ENCODE data around the gene PLXNA4. TPM values are rescaled to one million over a fixed set of nuclear protein-coding genes. Genes with fewer than 3 reads are reported as not detected.

Gene PLXNA4
- total and polyA plus RNA-seq, 12 donors, result 0.83 to 17.0 (median 11.5) TPM

GRCh38 chr7:132518102-132518838 lies 58.0 kb downstream of the PLXNA4 start:
- ATAC-seq, result no peak
- TF ChIP-seq, protein P1, sequence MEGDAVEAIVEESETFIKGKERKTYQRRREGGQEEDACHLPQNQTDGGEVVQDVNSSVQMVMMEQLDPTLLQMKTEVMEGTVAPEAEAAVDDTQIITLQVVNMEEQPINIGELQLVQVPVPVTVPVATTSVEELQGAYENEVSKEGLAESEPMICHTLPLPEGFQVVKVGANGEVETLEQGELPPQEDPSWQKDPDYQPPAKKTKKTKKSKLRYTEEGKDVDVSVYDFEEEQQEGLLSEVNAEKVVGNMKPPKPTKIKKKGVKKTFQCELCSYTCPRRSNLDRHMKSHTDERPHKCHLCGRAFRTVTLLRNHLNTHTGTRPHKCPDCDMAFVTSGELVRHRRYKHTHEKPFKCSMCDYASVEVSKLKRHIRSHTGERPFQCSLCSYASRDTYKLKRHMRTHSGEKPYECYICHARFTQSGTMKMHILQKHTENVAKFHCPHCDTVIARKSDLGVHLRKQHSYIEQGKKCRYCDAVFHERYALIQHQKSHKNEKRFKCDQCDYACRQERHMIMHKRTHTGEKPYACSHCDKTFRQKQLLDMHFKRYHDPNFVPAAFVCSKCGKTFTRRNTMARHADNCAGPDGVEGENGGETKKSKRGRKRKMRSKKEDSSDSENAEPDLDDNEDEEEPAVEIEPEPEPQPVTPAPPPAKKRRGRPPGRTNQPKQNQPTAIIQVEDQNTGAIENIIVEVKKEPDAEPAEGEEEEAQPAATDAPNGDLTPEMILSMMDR (IDR thresholded peaks at IDR 0.05), result peak in 6 of 9 donors; percentile 6 to 40 (median 22)
- H3K36me3 ChIP-seq, result no peaks in the 10 kb centered on the region
- H3K4me1 ChIP-seq, result peaks cover 0 to 46% (median 14%) of the 10 kb centered on the region in 9 donors
- WGBS, 2 donors, result 82 to 83% methylated on average over 11 of the region's 11 CpGs
- DNase-seq, result no peak
- H3K4me3 ChIP-seq, result no peak overlapping the region
- intact Hi-C loops (cut with DNase I), result loop anchor here in 3 of 10 donors (5.0 to 10.0 kb wide), 3 partner anchors 47 to 59 kb away; partner anchors contain the start of gene PLXNA4 (in 2 of the 3)
- H3K27ac ChIP-seq, result no peak overlapping the region
- H3K9me3 ChIP-seq, result no peaks in the 10 kb centered on the region
- H3K27me3 ChIP-seq, result no peaks in the 10 kb centered on the region

DNA sequence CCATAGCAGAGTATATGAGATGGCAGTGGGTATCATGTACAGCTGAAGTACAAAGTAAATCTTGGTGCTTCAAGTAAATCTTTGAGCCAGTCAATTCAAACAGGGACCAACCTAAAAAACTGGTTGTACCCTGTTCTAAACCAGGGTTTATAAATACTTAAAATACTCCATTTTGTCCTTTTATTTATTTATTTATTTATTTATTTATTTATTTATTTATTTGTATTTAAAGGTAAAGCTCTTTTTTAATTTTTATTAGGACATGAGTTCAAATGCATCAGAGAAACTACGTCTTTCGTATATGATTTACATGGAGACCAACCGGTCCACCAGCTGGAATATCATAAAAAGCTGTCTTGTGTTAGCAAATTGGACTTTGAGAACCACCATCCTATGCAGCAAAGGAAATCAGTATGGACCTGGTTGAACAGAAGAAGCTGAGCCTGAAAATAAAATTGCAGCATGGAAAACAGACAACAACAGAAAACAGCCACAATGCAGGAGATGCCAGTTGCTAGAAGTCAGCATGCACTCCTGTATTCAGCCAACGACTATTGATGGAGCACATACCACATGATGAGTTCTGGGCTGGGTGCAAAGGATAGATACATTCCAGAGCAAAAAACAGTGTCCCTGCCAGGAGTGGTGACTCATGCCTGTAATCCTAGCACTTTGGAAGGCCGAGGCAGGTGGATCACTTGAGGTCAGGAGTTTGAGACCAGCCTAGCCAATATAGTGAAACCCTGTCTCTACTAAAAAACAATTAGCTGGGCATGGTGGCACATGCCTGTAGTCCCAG lies 60.0 kb downstream of the PLXNA4 start:
- Histone ChIP-seq H3K9me3 (no peaks in the 10 kb centered on the region), H3K36me3 (no peaks in the 10 kb centered on the region), H3K27me3 (no peaks in the 10 kb centered on the region), H3K4me1 (peaks cover 0 to 46% (median 16%) of the 10 kb centered on the region in 9 donors), H3K4me3 (no peak overlapping the region), H3K27ac (peak overlapping the region in 2 of 10 donors; percentile 30 to 34)
- TF ChIP-seq, protein P1 (IDR thresholded peaks at IDR 0.05), result no peak
- DNase-seq (peak in 1 of 2 donors; percentile 48), ATAC-seq (peak; percentile 47 to 95 (median 80))
- intact Hi-C loops (cut with DNase I), result loop anchor here in 3 of 10 donors (5.0 to 10.0 kb wide), 3 partner anchors 49 to 61 kb away; partner anchors contain the start of gene PLXNA4 (in 2 of the 3)
- WGBS, 2 donors, result 69 to 77% methylated on average over 5 of the region's 5 CpGs

- Histone ChIP-seq H3K27ac (no peak overlapping the region), H3K36me3 (no peaks in the 10 kb centered on the region), H3K27me3 (no peaks in the 10 kb centered on the region), H3K4me3 (no peak overlapping the region), H3K4me1 (peaks cover 0 to 39% (median 12%) of the 10 kb centered on the region in 9 donors), H3K9me3 (no peaks in the 10 kb centered on the region)
- no peak for ATAC-seq
- intact Hi-C loops (cut with DNase I), result loop anchor here in 3 of 10 donors (5.0 to 10.0 kb wide), 3 partner anchors 50 to 62 kb away; partner anchors contain the start of gene PLXNA4 (in 2 of the 3)
- TF ChIP-seq, protein P1 (IDR thresholded peaks at IDR 0.05), result no peak
- WGBS, 2 donors, result 90 to 91% methylated on average over 5 of the region's 5 CpGs
- DNase-seq, result no peak
These were observed 61.1 kb downstream of the PLXNA4 start for GRCh38 chr7:132515181-132515580.

GRCh38 chr7:132514430-132514829 lies 61.8 kb downstream of the PLXNA4 start:
- H3K4me1 ChIP-seq, result peaks cover 0 to 39% (median 11%) of the 10 kb centered on the region in 9 donors
- DNase-seq (no peak), ATAC-seq (no peak)
- no peaks in the 10 kb centered on the region for H3K27me3 ChIP-seq
- no peak overlapping the region for H3K27ac ChIP-seq
- intact Hi-C loops (cut with DNase I), result loop anchor here in 2 of 10 donors (10.0 kb wide), 2 partner anchors 50 to 60 kb away; partner anchors contain the start of gene PLXNA4 (in 1 of the 2)
- no peak overlapping the region for H3K4me3 ChIP-seq
- 89 to 93% methylated on average over 1 of the region's 1 CpG for WGBS, 2 donors
- TF ChIP-seq, protein P1 (IDR thresholded peaks at IDR 0.05), result no peak
- H3K9me3 ChIP-seq, result no peaks in the 10 kb centered on the region
- no peaks in the 10 kb centered on the region for H3K36me3 ChIP-seq

Data from heart right ventricle (tissue), 16 donors.